GM18861 (cell line): ENCODE measurements around the gene MMP15.

Source experiments
- ATAC-seq: cut with Tn5 transposase; IDR thresholded peaks from one replicate; pipeline ENCODE4 v1.9.1; 2021; ENCODE audit not compliant: unreplicated experiment

The MMP15 gene

DNA sequence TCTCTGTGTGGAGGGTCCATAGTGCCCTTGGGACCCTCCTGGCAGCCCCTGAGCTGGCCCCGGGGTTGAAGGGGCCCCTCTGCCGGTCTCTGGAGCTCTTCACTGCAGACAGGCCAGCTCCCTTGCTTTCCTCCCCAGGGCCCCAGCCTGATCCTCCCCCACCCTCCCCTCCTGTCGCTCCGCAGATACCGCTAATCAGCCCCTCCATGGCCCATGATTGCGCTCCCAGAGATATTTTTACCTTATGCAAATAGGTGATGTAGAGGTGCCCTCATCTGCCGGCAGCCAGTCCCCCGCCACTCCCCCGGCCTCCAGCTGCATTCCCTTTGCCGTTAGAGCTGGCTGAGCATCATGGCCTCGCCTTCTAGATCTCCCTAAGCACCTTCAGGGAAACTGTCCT, 9.2 kb downstream of the MMP15 start:
- no peak for ATAC-seq

DNA sequence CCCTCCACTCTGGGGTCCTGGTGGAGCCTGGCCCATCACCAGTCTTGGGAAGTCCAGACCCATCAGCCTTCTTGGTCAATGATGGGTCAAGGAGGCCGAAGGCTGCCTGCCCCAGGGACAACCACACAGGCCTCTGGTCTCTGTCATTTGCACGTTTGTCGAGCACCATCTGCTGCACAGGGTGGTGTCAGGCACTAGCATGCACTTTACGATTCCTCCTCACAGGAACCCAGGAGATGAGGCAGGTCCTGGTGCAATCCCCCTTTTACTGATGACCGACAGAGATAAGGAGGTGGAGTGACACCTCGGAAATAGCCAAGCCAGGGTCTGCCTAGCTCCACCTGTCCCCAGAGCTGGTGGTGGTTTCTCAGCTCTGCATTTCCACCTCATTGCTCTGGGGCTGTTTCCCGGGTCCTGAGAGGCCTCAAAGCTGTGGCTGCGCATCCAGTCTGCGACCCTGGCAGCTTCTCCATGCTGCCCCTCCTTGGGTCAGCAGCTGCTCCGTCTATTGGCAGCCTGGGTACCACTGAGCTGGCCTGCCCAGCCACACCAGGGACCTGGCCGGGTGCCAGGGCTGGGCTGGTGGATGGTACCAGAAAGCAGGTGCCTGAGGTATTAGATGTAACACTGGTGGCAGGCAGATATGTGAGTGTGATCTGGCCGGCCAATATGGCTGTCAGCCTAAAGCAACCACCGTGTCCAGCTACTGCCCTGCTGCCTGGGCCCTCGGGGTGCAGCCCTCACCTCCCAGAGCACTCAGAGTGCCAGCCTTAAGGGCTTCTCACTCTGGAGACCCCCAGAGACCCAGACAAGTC, 10.0 kb downstream of the MMP15 start:
- ATAC-seq: no peak

DNA sequence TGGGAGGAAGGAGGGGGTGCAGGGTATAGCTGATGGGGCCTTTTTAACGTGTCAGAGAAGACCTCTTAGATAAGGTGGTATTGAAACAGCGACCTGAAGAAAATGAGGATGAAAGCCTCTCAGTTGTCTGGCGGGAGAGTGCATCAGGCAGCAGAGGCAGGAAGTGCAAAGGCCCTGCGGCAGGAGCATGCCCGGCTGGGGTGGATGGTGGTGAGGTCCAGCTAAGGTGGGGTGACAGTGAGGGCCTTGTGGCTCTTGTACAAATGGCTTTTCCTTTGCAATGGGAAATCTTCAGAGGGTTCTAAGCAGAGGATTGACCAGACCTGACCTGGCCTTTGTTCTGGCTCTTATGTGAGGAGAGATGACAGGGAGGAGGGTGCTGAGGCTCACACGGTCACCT, 11.4 kb downstream of the MMP15 start:
- ATAC-seq: no peak

- no peak for ATAC-seq
These were observed 12.0 kb downstream of the MMP15 start for GRCh38 chr16:58037365-58038057.

- ATAC-seq: no peak
These were observed 12.7 kb downstream of the MMP15 start for GRCh38 chr16:58038219-58038641.

GRCh38 chr16:58039829-58040495, 14.4 kb downstream of the MMP15 start:
- ATAC-seq: no peak

DNA sequence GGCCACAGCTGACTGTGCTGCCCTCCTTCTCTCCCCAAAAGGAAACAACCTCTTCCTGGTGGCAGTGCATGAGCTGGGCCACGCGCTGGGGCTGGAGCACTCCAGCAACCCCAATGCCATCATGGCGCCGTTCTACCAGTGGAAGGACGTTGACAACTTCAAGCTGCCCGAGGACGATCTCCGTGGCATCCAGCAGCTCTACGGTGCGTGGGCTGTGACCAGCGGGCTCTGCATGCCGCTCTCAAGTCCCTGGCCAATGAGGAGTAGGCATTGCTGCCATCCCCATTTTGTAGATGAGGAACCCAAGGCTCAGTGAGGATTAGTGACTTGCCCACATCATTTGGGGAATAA, 14.9 kb downstream of the MMP15 start:
- no peak for ATAC-seq

DNA sequence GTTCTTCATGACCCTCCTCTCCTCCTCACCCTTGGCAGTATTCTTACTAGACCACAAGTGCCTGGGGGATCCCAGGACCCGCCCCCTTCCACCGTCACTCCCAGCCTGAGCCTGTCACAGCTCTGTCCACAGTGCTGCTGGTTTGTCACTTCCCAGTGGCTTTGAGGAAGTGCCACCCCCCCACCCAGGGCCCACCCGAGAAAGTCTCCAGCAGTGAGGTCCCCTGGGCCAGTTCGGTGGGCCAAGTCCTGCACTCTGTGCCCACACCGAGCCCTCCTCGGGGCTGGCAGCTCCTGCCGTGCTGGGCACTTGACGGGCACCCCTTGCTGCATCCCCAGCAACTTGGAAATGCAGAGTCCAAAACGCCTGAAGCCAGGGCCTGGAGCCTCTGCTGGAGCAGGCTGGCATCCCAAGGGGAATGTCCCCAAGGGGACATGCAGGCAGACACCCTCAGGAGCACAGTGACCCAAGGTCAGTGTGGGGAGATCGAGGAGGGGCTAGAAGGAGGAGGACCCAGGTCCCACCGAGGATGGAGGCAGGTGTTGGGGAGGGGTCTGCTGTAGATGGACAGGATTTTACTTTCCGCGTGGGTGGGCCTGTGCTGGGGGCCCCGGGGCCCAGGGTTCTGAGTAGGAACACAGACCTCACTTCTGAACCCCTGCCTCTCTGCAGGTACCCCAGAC, 15.5 kb downstream of the MMP15 start:
- no peak for ATAC-seq

- ATAC-seq: no peak
These were observed 16.0 kb downstream of the MMP15 start for GRCh38 chr16:58041628-58041955.

- no peak for ATAC-seq
These were observed 16.7 kb downstream of the MMP15 start for GRCh38 chr16:58042001-58042885.

DNA sequence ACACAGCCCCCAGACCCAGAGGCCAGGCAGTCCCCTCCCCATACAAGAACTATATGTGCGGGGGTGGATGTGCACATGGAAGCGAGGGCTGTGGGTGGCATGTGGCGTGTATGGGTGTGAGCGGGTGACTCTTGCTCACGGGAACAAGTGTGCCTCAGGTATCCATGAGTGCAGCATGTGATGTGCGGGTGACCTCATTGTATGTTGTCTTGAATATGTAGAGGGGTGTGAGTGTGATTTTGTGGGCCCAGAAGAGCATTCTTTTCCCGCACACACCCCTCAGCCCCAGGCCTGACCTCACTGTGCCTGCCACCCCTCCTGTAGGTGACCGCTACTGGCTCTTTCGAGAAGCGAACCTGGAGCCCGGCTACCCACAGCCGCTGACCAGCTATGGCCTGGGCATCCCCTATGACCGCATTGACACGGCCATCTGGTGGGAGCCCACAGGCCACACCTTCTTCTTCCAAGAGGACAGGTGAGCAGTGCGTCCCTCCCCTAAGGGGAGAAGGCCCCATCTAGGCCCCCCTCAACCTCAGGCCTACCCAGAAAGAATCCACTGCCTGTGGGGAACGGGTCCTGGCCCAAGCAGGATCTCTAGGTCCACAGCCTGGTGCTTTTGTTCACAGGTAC, 17.4 kb downstream of the MMP15 start:
- ATAC-seq: no peak

DNA sequence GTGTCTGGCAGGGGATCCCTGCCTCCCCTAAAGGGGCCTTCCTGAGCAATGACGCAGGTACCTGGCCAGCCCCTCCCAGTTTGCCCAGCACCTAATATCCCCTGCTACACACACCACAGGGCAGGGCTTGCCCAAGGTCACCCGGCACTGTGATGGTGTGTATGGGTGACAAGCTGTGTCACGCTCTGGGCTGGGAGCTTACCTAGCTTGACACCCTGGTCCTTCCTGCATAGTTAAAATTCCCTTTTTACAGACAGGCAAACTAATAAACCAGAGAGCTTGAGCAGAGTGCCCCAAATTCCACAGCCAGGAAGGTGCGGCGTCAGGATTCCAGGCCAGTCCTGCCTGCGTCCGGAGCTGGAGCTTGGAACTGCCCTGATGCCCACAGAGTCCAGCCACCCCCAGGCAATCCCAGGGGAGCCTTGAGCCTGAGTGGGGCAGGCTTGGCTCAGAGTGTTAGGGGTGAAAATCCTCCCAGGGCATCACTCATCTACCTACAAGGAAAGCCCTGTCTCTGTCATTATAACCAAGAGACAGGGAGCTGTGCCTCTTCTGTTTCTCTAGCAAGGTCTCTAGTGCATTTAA, 18.1 kb downstream of the MMP15 start:
- ATAC-seq: no peak

DNA sequence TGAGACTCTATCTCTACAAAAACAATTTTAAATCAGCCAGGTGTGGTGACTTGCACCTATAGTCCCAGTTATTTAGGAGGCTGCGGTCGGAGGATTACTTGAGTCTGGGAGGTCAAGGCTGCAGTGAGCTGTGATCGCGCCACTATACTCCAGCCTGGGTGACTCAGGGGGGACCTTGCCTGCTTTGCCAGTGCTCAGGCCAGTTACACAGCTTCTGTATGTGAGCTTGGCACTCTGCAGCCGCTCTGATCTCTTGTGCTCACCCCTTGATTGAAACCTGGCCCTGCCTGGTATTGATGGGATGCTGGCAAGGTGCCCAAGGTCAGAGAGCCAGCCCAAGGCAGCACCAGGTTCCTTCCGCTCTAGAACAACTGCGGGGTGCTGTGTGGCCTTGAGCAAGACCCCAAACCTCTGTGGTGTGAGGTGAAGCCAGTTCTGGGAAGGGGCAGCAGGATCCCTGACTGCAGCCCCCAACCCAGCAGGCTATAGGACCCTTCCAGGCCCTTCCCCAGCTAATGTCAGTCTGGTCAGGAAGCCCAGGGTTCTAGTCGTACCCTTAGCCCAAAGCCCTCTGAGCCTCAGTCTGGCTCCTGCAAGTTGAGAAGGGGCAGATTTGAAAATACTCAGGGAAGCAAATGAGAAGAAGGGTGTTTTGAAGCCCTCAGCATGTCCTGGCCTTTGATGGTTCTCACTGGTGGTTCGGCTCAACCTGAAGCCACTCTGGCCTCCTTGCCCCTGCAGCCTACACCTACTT, 18.9 kb downstream of the MMP15 start:
- no peak for ATAC-seq

- no peak for ATAC-seq
These were observed 19.5 kb downstream of the MMP15 start for GRCh38 chr16:58045096-58045495.

DNA sequence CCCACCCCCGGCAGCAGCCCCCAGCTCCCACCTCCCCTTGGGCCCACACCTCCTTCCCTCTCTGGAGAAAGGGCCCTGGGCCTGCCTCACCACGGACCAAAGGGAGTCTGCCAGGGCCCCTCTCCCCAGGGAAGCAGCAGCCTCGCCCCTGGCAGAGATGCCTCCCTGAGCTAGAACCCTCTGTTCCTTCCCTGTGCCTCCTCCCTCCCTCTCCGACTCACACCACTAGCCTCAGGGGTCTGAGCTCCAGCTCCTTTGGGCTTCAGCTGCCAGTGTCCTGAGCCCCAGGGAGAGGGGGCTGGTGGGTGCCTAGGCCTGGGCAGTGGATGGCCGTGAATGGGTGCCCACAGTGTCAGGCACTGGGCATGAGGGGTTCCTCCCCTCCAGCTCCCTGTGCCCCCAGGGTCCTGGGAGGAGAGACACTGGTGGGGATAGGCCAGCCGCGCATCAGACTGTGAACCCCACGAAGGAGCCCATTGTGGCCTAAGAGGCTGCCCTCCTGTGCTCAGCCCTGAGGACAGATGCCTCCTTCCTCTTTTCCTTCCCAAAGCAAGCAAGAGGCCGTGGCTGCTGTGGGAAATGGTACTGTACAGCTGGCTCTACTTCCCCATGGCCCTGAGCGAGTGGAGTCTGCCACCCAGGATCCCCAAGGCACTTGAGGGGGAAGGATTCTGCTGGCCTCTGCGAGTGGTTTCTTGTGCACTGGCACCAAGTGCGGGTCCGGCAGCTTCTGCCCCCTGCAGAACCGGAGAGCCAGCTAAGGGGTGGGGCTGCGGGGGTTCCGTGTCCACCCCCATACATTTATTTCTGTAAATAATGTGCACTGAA, 20.7 kb downstream of the MMP15 start:
- no peak for ATAC-seq

DNA sequence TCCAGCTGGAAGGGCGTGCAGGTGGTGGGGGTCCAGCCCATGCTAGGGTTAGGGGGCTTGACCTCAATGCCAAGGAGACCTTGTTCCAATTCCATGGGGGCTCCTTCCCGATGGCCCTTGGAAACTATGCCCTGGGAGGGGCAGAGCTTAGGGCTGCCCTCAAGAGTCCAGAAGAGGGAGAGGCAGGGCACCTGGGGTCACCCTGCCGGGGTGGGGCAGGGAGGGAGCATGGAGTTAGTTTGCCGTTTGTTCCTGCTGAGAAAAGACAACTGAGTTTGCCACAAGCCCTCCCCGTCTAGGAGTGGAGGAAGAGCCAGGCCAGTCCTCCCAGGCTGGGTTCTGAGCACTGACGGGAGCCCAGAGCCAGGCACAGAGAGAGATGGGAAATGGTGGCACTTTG, 21.4 kb downstream of the MMP15 start:
- ATAC-seq: no peak

DNA sequence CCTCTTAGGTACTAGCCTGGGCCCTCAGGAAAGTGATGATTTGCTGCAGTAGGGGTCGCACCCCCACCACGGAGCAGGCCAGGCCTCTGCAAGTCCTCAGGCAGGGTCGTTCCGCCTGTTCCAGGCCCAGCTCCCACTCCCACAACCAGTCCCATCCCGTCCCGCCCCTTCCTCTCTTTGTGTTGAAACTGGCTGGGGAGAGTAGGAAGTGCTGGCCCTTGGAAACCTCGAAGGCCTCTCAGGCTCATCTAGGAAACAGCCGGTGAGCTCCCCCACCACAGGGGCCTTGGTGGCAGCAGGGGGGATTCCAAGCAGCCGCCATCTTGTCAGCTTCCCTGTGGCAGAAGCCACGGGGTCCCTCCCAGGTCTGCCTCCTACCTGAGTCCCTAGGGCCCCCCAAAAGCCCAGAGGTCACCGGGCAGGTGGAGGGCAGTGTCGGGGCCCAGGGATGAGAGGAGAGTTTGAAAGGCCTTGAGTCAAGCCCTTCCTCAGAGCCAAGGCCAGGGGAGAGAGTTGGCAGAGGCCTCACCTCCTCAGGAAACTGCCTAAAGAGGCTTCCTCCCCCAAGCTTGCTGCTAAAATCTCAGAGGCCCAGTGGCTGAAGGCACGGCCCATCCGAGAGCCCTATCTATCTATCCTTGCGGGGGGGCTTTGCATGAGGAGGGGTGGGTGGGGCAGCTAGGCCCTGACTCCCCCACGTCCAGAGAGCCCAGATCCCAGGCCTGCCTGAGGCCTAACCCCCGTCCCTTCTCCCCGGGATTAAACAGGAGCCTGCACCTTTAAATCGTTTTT, 22.2 kb downstream of the MMP15 start:
- no peak for ATAC-seq
